Heart left ventricle (tissue), 13 donors: ENCODE data around the gene TSPAN32.

Experiments used
- CTCF ChIP-seq, 12 donors: fragments of 200-600 bp; sonication (generic) in 4 of 12; IDR thresholded peaks; one replicate each; pipeline versions ENCODE4 v1.5.0 to v1.8.0; 2018 to 2022; ENCODE audit warnings: antibody characterized with exemption in 12 of 12, mild to moderate bottlenecking in 5 of 12
- POLR2A ChIP-seq, 2 donors: fragments of 450-650 bp; IDR thresholded peaks; one replicate each; pipeline ENCODE4 v1.6.1; 2017; ENCODE audit warnings: antibody characterized with exemption in 2 of 2, mild to moderate bottlenecking in 2 of 2, moderate library complexity in 2 of 2
- donor health status: ischemic (EF 13 %, LVEDD 7.1; RV severe dilation, severe dysfunction).
- donor health status: DM: no; HTN: yes; CAD: no.
- donor health status: DM: no; HTN: no; CAD: no.
- donor health status: ischemic (EF 25% LVEDD 6.9; RV normal size, moderate dysfunction).
- donor health status: ischemic (EF 25% LVEDD 5.7; RV mildly dilated, moderate dysfunction).
- donor health status: ischemic (EF 35%, LVEDD 5.7; RV mildly dilated, moderate dysfunction).
- donor health status: nonischemic (EF 11% LVEDD 7.7; RV severe dilation, severe dysfunction).
- donor health status: DM: yes; HTN: yes; CAD: no.
- donor health status: PGD.
- donor health status: ischemic (EF 29% LVEDD 5.4; RV normal size, mild dysfunction).
- donor health status: nonischemic (EF 23%, LVEDD 6.1; RV moderate dilation, normal function).

GRCh38 chr11:2355000-2355644 lies 53.3 kb downstream of the TSPAN32 start:
- TF ChIP-seq CTCF (IDR thresholded peaks at IDR 0.05), result no peak
- no peak for TF ChIP-seq POLR2A (IDR thresholded peaks at IDR 0.05)
